Stomach (tissue), 19 donors: ENCODE results near the gene ABHD1. TPM values are rescaled to one million over a fixed set of nuclear protein-coding genes. Genes with fewer than 3 reads are reported as not detected.
"Not testable (repeated sequence)": the region's sequence is repeated elsewhere in the genome, so short reads cannot be mapped to it uniquely, and the experiment has no call there.

Source experiments
- DNase-seq, 2 donors: peaks; one replicate each; pipeline versions ENCODE4 v3.0.0 to v3.0.0-alpha.2; 2013 to 2019
- H3K27ac ChIP-seq, 5 donors: fragments of 200-600 bp in 4 of 5; sonication (generic) in 4 of 5; one replicate each; pipeline ENCODE4 v1.5.1; 2013 to 2019; ENCODE audit warnings: mild to moderate bottlenecking in 1 of 5, moderate library complexity in 1 of 5
- H3K27me3 ChIP-seq, 3 donors: fragments of 200-600 bp; sonication (generic); one replicate each; pipeline ENCODE4 v1.5.1; 2017 to 2019; ENCODE audit warnings: mixed run types in 1 of 3
- H3K36me3 ChIP-seq, 4 donors: fragments of 200-600 bp; sonication (generic); 1 replicate in 3 of 4; 2 replicates in 1 of 4; pipeline ENCODE4 v1.5.1; 2016 to 2019
- H3K4me1 ChIP-seq, 4 donors: fragments of 200-600 bp; sonication (generic); one replicate each; pipeline ENCODE4 v1.5.1; 2016 to 2019
- H3K4me3 ChIP-seq, 4 donors: fragments of 200-600 bp; sonication (generic) in 3 of 4; one replicate each; pipeline ENCODE4 v1.5.1; 2016 to 2019; ENCODE audit warnings: mild to moderate bottlenecking in 1 of 4
- H3K9me3 ChIP-seq, 4 donors: fragments of 200-600 bp; sonication (generic); one replicate each; pipeline ENCODE4 v1.5.1; 2016 to 2019
- EP300 ChIP-seq: sonication (generic); formaldehyde crosslinking; IDR thresholded peaks from one replicate; pipeline ENCODE4 v1.6.1; 2017; ENCODE audit warnings: antibody characterized with exemption
- POLR2A ChIP-seq, 4 donors: fragments of 450-650 bp; IDR thresholded peaks; one replicate each; pipeline ENCODE4 v1.6.1; 2016; ENCODE audit warnings: antibody characterized with exemption in 4 of 4, control low read depth in 2 of 4, mild to moderate bottlenecking in 1 of 4, moderate library complexity in 1 of 4
- POLR2AphosphoS5 ChIP-seq, 3 donors: sonication (generic); formaldehyde crosslinking; IDR thresholded peaks; one replicate each; pipeline ENCODE4 v1.6.1; 2016; ENCODE audit warnings: antibody characterized with exemption in 3 of 3
- WGBS, 5 donors: extraction: QIAGEN DNeasy Blood & Tissue Kit in 3 of 5; methylation state at CpG; one replicate each; pipeline versions ENCODE4 v1.1.5 to v1.1.7; 2013 to 2018; 5-methylcytosine and 5-hydroxymethylcytosine counted together
- intact Hi-C: fragments of 100-400 bp; cut with DNase I; formaldehyde crosslinking; loops from one replicate; pipeline ENCODE4 v1.15.1; 2023; ENCODE audit warnings: low total_unique reads
- long read RNA-seq, 10 donors: transcript quantifications; one replicate each; lab custom pipeline, GENCODE V29; 2026
- polyA plus RNA-seq, 3 donors: library from polyadenylated mRNA; stranded (reverse); fragments of 200-250 nt; gene quantifications; one replicate each; pipeline ENCODE4 v1.2.3, GENCODE V29; 2013
- total RNA-seq, 5 donors: library from RNA; depleted of rRNA; stranded (reverse); fragments of >200 nt; gene quantifications; one replicate each; pipeline versions ENCODE4 v1.1.0 to v1.2.3, GENCODE V29; 2014 to 2016
- TF ChIP-seq, protein P1 (sequence below), 7 experiments: fragments of 450-650 bp in 4 of 7; fragments of 200-600 bp in 3 of 7; sonication (generic) in 3 of 7; IDR thresholded peaks; one replicate each; pipeline ENCODE4 v1.5.1; 2016 to 2019; ENCODE audit warnings: antibody characterized with exemption in 7 of 7, control low read depth in 2 of 7, mild to moderate bottlenecking in 1 of 7
- donor health status: healthy with polysubstance abuse.
- donor health status: Bipolar disorder and iron deficiency.
- donor health status: healthy.

Gene ABHD1
- total RNA-seq (not detected), polyA plus RNA-seq (under 1 TPM in 2 of 3 donors, not detected in 1; 0.23 to 0.75 TPM)
- long read RNA-seq, donor 1, result 0 reads
- long read RNA-seq, donor 2, result 0 reads
- long read RNA-seq, donor 3, partial matches to known transcripts, result 0 of 1 reads
- long read RNA-seq, donor 3, other reads (novel, unspliced or antisense), result 0 of 1 reads
- long read RNA-seq, donor 4, result 0 reads
- long read RNA-seq, donor 5, partial matches to known transcripts, result 5 of 5 reads
- long read RNA-seq, donor 5, other reads (novel, unspliced or antisense), result 0 of 5 reads
- long read RNA-seq, donor 6, result 0 reads
- long read RNA-seq, donor 7, partial matches to known transcripts, result 0 of 2 reads
- long read RNA-seq, donor 7, other reads (novel, unspliced or antisense), result 0 of 2 reads
- long read RNA-seq, donor 8, result 0 reads
- long read RNA-seq, donor 9, partial matches to known transcripts, result 0 of 8 reads
- long read RNA-seq, donor 9, other reads (novel, unspliced or antisense), result 7 of 8 reads
- long read RNA-seq, donor 10, result 0 reads

DNA sequence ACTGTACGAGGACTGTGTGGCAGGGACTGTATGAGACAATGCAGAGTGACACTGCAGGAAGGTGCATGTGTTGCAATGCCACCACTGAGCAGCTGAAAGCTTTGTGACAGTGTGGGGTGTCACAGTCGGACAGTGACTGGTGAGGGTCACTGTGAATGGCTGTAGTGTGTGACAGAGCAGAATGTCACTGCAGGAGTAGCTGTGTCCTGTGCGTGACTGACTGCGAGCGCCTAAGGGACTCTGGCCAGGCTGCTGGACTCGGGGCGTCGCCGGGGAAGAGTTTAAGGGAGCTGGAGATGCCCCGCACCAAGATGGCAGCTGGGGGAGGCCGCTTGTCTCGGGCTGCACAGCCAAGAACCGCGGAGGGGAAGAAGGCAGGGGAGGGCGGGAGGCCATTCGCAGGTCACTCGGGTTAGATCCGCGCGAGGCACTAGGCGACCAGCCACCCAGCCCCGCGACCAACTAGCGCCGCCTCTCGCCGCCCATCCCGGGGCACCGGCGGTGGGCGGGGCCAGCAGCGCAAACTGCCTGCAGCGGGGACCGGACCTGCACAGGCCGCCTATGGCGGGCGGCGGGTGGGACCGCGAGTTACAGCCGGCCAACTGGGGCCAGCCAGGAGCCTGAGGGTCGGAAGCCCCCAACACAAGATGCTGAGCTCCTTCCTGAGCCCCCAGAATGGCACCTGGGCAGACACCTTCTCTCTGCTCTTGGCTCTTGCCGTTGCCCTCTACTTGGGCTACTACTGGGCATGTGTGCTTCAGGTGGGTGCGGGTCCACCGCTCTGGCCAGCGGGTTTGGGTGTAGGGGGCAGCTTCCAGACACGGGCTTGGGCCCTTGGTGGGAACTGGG is at the start of gene ABHD1:
Gene ABHD1, plus strand, starts transcription at position 514 of the 849 bp plus-strand sequence. Its CDS starts 134 bp downstream, at position 648.
- Histone ChIP-seq H3K4me1 (peaks cover 11 to 25% (median 20%) of the 10 kb centered on the region in 4 donors), H3K36me3 (no peaks in the 10 kb centered on the region), H3K27me3 (peaks cover 2 to 17% (median 12%) of the 10 kb centered on the region in 3 donors), H3K9me3 (no peaks in the 10 kb centered on the region), H3K4me3 (peak within 1 kb of the TSS; percentile 49 to 79 (median 61)), H3K27ac (peak within 1 kb of the TSS in 3 of 5 donors; percentile 50 to 69 (median 59))
- TF ChIP-seq, protein P1, sequence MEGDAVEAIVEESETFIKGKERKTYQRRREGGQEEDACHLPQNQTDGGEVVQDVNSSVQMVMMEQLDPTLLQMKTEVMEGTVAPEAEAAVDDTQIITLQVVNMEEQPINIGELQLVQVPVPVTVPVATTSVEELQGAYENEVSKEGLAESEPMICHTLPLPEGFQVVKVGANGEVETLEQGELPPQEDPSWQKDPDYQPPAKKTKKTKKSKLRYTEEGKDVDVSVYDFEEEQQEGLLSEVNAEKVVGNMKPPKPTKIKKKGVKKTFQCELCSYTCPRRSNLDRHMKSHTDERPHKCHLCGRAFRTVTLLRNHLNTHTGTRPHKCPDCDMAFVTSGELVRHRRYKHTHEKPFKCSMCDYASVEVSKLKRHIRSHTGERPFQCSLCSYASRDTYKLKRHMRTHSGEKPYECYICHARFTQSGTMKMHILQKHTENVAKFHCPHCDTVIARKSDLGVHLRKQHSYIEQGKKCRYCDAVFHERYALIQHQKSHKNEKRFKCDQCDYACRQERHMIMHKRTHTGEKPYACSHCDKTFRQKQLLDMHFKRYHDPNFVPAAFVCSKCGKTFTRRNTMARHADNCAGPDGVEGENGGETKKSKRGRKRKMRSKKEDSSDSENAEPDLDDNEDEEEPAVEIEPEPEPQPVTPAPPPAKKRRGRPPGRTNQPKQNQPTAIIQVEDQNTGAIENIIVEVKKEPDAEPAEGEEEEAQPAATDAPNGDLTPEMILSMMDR (IDR thresholded peaks at IDR 0.05), result peak in 1 of 7 experiments; percentile 5
- TF ChIP-seq POLR2A (IDR thresholded peaks at IDR 0.05), result no peak
- DNase-seq, result peak; percentile 69 to 77
- intact Hi-C loops, result no loop called here
- WGBS, 5 donors, result 4 to 9% (median 5%) methylated on average over 28 to 47 of the region's 47 CpGs

- no peak overlapping the region for H3K4me3 ChIP-seq
- TF ChIP-seq POLR2A (IDR thresholded peaks at IDR 0.05) (no peak), POLR2AphosphoS5 (IDR thresholded peaks at IDR 0.05) (no peak), EP300 (no peak)
- TF ChIP-seq, protein P1 (IDR thresholded peaks at IDR 0.05), result no peak
- H3K27ac ChIP-seq, result peak overlapping the region; percentile 14 to 94 (median 92)
- WGBS, 5 donors, result 40 to 68% (median 55%) methylated on average over 4 of the region's 4 CpGs
- peaks cover 0 to 2% (median under 1%) of the 10 kb centered on the region in 4 donors for H3K36me3 ChIP-seq
- H3K27me3 ChIP-seq, result peaks cover 0 to 5% (median 0%) of the 10 kb centered on the region in 3 donors
- no peaks in the 10 kb centered on the region for H3K9me3 ChIP-seq
- peak; percentile 61 to 74 for DNase-seq
- peaks cover 17 to 76% (median 56%) of the 10 kb centered on the region in 4 donors for H3K4me1 ChIP-seq
- intact Hi-C loops, result no loop called here
These were observed 48.7 kb upstream of the ABHD1 start for GRCh38 chr2:27074738-27075565.

- Histone ChIP-seq H3K4me1 (peaks cover 12 to 76% (median 55%) of the 10 kb centered on the region in 4 donors), H3K27ac (peak overlapping the region; percentile 14 to 94 (median 92))
- H3K4me3 ChIP-seq, H3K9me3 ChIP-seq, DNase-seq, H3K27me3 ChIP-seq, H3K36me3 ChIP-seq, intact Hi-C loops: not testable (repeated sequence)
- 64 to 80% (median 75%) methylated on average over 6 of the region's 6 CpGs for WGBS, 5 donors
These were observed 48.1 kb upstream of the ABHD1 start for GRCh38 chr2:27075566-27075871.

GRCh38 chr2:27076323-27076722 is 47.3 kb upstream of the ABHD1 start:
- 69 to 79% (median 78%) methylated on average over 4 of the region's 4 CpGs for WGBS, 5 donors
- H3K27me3 ChIP-seq, result peaks cover 0 to 5% (median 0%) of the 10 kb centered on the region in 3 donors
- peaks cover 15 to 81% (median 58%) of the 10 kb centered on the region in 4 donors for H3K4me1 ChIP-seq
- H3K4me3 ChIP-seq, result no peak overlapping the region
- no peaks in the 10 kb centered on the region for H3K9me3 ChIP-seq
- H3K36me3 ChIP-seq, result no peaks in the 10 kb centered on the region
- intact Hi-C loops, result no loop called here
- peak overlapping the region in 4 of 5 donors; percentile 92 to 94 (median 92) for H3K27ac ChIP-seq
- DNase-seq, result no peak
- no peak for TF ChIP-seq POLR2AphosphoS5 (IDR thresholded peaks at IDR 0.05)
- no peak for TF ChIP-seq EP300
- TF ChIP-seq, protein P1 (IDR thresholded peaks at IDR 0.05), result no peak
- TF ChIP-seq POLR2A (IDR thresholded peaks at IDR 0.05), result no peak
